Ovary (tissue), 9 donors: ENCODE results near the gene WNT8A. TPM values are rescaled to one million over a fixed set of nuclear protein-coding genes. Genes with fewer than 3 reads are reported as not detected.

Experiments
- DNase-seq, 5 donors: peaks; one replicate each; pipeline ENCODE4 v3.0.0-alpha.2; 2019 to 2020
- H3K27ac ChIP-seq, 2 donors: fragments of 200-600 bp; one replicate each; pipeline versions ENCODE4 v1.5.1 to v1.8.0; 2019 to 2022
- H3K27me3 ChIP-seq: fragments of 200-600 bp; one replicate; pipeline ENCODE4 v1.8.0; 2022
- H3K36me3 ChIP-seq: fragments of 200-600 bp; sonication (generic); one replicate; pipeline ENCODE4 v1.5.1; 2019
- H3K4me1 ChIP-seq: one replicate; pipeline ENCODE4 v1.8.1; 2013; ENCODE audit warnings: mild to moderate bottlenecking, moderate library complexity; ENCODE audit not compliant: insufficient read depth
- H3K4me3 ChIP-seq: fragments of 200-600 bp; sonication (generic); one replicate; pipeline ENCODE4 v1.5.1; 2017
- H3K9me3 ChIP-seq, 2 donors: fragments of 200-600 bp in 1 of 2; sonication (generic) in 1 of 2; one replicate each; pipeline versions ENCODE4 v1.5.1 to v1.8.1; 2013 to 2019; ENCODE audit warnings: mild to moderate bottlenecking in 1 of 2, moderate library complexity in 1 of 2
- CTCF ChIP-seq, 3 donors: fragments of 450-650 bp in 2 of 3; fragments of 200-600 bp in 1 of 3; IDR thresholded peaks; one replicate each; pipeline versions ENCODE4 v1.5.1 to v1.8.0; 2016 to 2022; ENCODE audit warnings: antibody characterized with exemption in 3 of 3, mild to moderate bottlenecking in 1 of 3
- EP300 ChIP-seq: sonication (generic); formaldehyde crosslinking; IDR thresholded peaks from one replicate; pipeline ENCODE4 v1.6.1; 2017; ENCODE audit warnings: antibody characterized with exemption
- POLR2A ChIP-seq: fragments of 450-650 bp; IDR thresholded peaks from one replicate; pipeline ENCODE4 v1.6.1; 2017; ENCODE audit warnings: antibody characterized with exemption, mild to moderate bottlenecking, moderate library complexity
- WGBS, 3 donors: extraction: QIAGEN DNeasy Blood & Tissue Kit in 1 of 3; methylation state at CpG; one replicate each; pipeline versions ENCODE4 v1.1.5 to v1.1.7; 2013 to 2017; 5-methylcytosine and 5-hydroxymethylcytosine counted together
- intact Hi-C, 4 donors: fragments of 100-400 bp; cut with DNase I; formaldehyde crosslinking; loops; one replicate each; pipeline versions ENCODE4 v1.11.0 to v1.15.1; 2022 to 2023
- polyA plus RNA-seq, 2 donors: library from polyadenylated mRNA; stranded (reverse); fragments of 200-250 nt in 1 of 2; fragments of 350-450 nt in 1 of 2; fragmentation: Illumina TruSeq in 1 of 2; extraction: RNeasy Lipid Tissue Mini Kit (QIAGEN cat#74804) in 1 of 2; gene quantifications; one replicate each; pipeline ENCODE4 v1.2.3, GENCODE V29; 2013 to 2014
- total RNA-seq, 7 donors: library from RNA; depleted of rRNA in 2 of 7; stranded (reverse); fragments of >200 nt in 2 of 7; fragmentation: NEBNext Ultra II Directional in 3 of 7; extraction: Animal tissue kit (Norgen Biotek cat#: 25700) in 3 of 7; gene quantifications; one replicate each; pipeline versions ENCODE4 v1.1.0 to v1.2.4, GENCODE V29; 2016 to 2023
- donor health status: DM: no; HTN: no; CAD: no; lungs with moderate emphysema.
- donor health status: DM: no; HTN: no; CAD: no.
- donor health status: Bipolar disorder and iron deficiency.
- donor health status: DM: yes; HTN: yes; CAD: no.
- donor health status: DM: no; HTN: no; CAD: no.
- donor health status: DM: yes; HTN: yes; CAD: no.

Gene WNT8A
- total and polyA plus RNA-seq, 9 donors = not detected

- Histone ChIP-seq H3K27me3 (no peaks in the 10 kb centered on the region), H3K9me3 (no peaks in the 10 kb centered on the region), H3K4me3 (no peak overlapping the region), H3K27ac (no peak overlapping the region), H3K36me3 (no peaks in the 10 kb centered on the region), H3K4me1 (peaks cover 6% of the 10 kb centered on the region)
- intact Hi-C loops = no loop called here
- TF ChIP-seq CTCF (IDR thresholded peaks at IDR 0.05) (no peak), POLR2A (no peak), EP300 (no peak)
- DNase-seq = no peak
- WGBS, 3 donors = 60 to 72% (median 63%) methylated on average over 3 of the region's 3 CpGs
Observed at GRCh38 chr5:138053554-138053953, 30.3 kb upstream of the WNT8A start.

- no peaks in the 10 kb centered on the region for H3K27me3 ChIP-seq
- no peak overlapping the region for H3K27ac ChIP-seq
- no peak for DNase-seq
- no peaks in the 10 kb centered on the region for H3K9me3 ChIP-seq
- intact Hi-C loops = no loop called here
- H3K4me1 ChIP-seq = peaks cover 6% of the 10 kb centered on the region
- TF ChIP-seq POLR2A (no peak), EP300 (no peak), CTCF (IDR thresholded peaks at IDR 0.05) (no peak)
- H3K36me3 ChIP-seq = no peaks in the 10 kb centered on the region
- WGBS, 3 donors = 29 to 42% (median 36%) methylated on average over 3 of the region's 3 CpGs
- no peak overlapping the region for H3K4me3 ChIP-seq
Observed at GRCh38 chr5:138054206-138054605, 29.6 kb upstream of the WNT8A start.

- Histone ChIP-seq H3K36me3 (no peaks in the 10 kb centered on the region), H3K27ac (no peak overlapping the region), H3K9me3 (no peaks in the 10 kb centered on the region), H3K4me3 (no peak overlapping the region), H3K4me1 (peaks cover 6% of the 10 kb centered on the region), H3K27me3 (no peaks in the 10 kb centered on the region)
- intact Hi-C loops = no loop called here
- peak in 2 of 5 donors; percentile 21 to 33 for DNase-seq
- TF ChIP-seq CTCF (IDR thresholded peaks at IDR 0.05) (no peak), EP300 (no peak), POLR2A (no peak)
- WGBS, 3 donors = 19 to 30% (median 23%) methylated on average over 13 of the region's 13 CpGs
Observed at GRCh38 chr5:138054847-138055558, 28.8 kb upstream of the WNT8A start.

- no peaks in the 10 kb centered on the region for H3K9me3 ChIP-seq
- H3K4me3 ChIP-seq = no peak overlapping the region
- H3K36me3 ChIP-seq = no peaks in the 10 kb centered on the region
- no peak overlapping the region for H3K27ac ChIP-seq
- H3K4me1 ChIP-seq = no peaks in the 10 kb centered on the region
- no peak for DNase-seq
- intact Hi-C loops = no loop called here
- H3K27me3 ChIP-seq = no peaks in the 10 kb centered on the region
- TF ChIP-seq POLR2A (no peak), EP300 (no peak), CTCF (IDR thresholded peaks at IDR 0.05) (no peak)
Observed at GRCh38 chr5:138064526-138064925, 19.3 kb upstream of the WNT8A start.
